IMR-90 (cell line): ENCODE data around the gene LRSAM1. TPM values are rescaled to one million over a fixed set of nuclear protein-coding genes. Genes with fewer than 3 reads are reported as not detected.

Source experiments
- ATAC-seq: fragments of 200-7000 bp; cut with Tn5 transposase; 2 replicates; pipeline ENCODE4 v1.9.1; 2020; ENCODE audit warnings: low read depth, mild to moderate bottlenecking, moderate library complexity
- BruUV-seq: library from RNA; stranded (reverse); fragments of 400-500 nt; replicated peaks from 2 replicates; lab custom pipeline; 2021; lab: Mats Ljungman, UMichigan
- CTCF ChIA-PET: fragments of 300-600 bp; formaldehyde crosslinking; extraction: SDS; loops from one replicate; lab custom pipeline; 2021; ENCODE audit warnings: antibody characterized with exemption; lab: Yijun Ruan, JAX
- POLR2A ChIA-PET: fragments of 300-600 bp; sonication (Branson Sonifier 250); formaldehyde crosslinking; loops from one replicate; lab custom pipeline; 2022; ENCODE audit warnings: antibody characterized with exemption; ENCODE audit not compliant: unreplicated experiment; lab: Charles Lee
- DNase-seq: peaks from one replicate; pipeline ENCODE4 v3.0.0; 2013
- H2AFZ ChIP-seq: replicated peaks from 2 replicates; pipeline ENCODE3; 2013; ENCODE audit warnings: low read length, mild to moderate bottlenecking; ENCODE audit not compliant: poor library complexity
- H2AK5ac ChIP-seq: 2 replicates; pipeline ENCODE4 v1.6.1; 2013; ENCODE audit warnings: low read depth, low read length, inconsistent platforms
- H2AK9ac ChIP-seq: replicated peaks from 2 replicates; pipeline ENCODE3; 2013; ENCODE audit warnings: mild to moderate bottlenecking, low read depth, low read length, moderate library complexity; ENCODE audit not compliant: poor library complexity
- H2BK120ac ChIP-seq: 2 replicates; pipeline ENCODE4 v1.6.1; 2013; ENCODE audit warnings: low read depth, low read length, inconsistent platforms
- H2BK15ac ChIP-seq: 3 replicates; pipeline ENCODE4 v1.6.1; 2013; ENCODE audit warnings: low read depth, low read length, inconsistent platforms
- H2BK20ac ChIP-seq: 2 replicates; pipeline ENCODE4 v1.6.1; 2013; ENCODE audit warnings: low read depth, mild to moderate bottlenecking, inconsistent platforms, low read length, moderate library complexity
- H2BK5ac ChIP-seq: 2 replicates; pipeline ENCODE4 v1.6.1; 2013; ENCODE audit warnings: mild to moderate bottlenecking, low read depth, low read length, inconsistent platforms; ENCODE audit not compliant: poor library complexity, severe bottlenecking
- H3K14ac ChIP-seq: replicated peaks from 2 replicates; pipeline ENCODE4 v1.6.1; 2013; ENCODE audit warnings: low read depth, low read length, inconsistent platforms
- H3K18ac ChIP-seq: 2 replicates; pipeline ENCODE4 v1.6.1; 2013; ENCODE audit warnings: low read depth, low read length, control low read depth
- H3K23ac ChIP-seq: 2 replicates; pipeline ENCODE4 v1.6.1; 2013; ENCODE audit warnings: low read depth, low read length, inconsistent platforms
- H3K27ac ChIP-seq: 2 replicates; pipeline ENCODE4 v1.5.1; 2013; ENCODE audit warnings: mild to moderate bottlenecking, control low read depth, low read length; ENCODE audit not compliant: insufficient read depth
- H3K27me3 ChIP-seq: 2 replicates; pipeline ENCODE4 v1.6.1; 2013; ENCODE audit warnings: low read length; ENCODE audit not compliant: control insufficient read depth, insufficient read depth
- H3K36me3 ChIP-seq: 2 replicates; pipeline ENCODE4 v1.6.1; 2013; ENCODE audit warnings: low read length, mixed read lengths; ENCODE audit not compliant: control insufficient read depth, insufficient read depth
- H3K4ac ChIP-seq: 2 replicates; pipeline ENCODE4 v1.6.1; 2013; ENCODE audit warnings: low read depth, low read length, inconsistent platforms
- H3K4me1 ChIP-seq: 2 replicates; pipeline ENCODE4 v1.6.1; 2013; ENCODE audit warnings: low read length, mixed read lengths; ENCODE audit not compliant: control insufficient read depth, insufficient read depth
- H3K4me2 ChIP-seq: 2 replicates; pipeline ENCODE4 v1.6.1; 2013; ENCODE audit warnings: low read depth, mild to moderate bottlenecking, control low read depth, low read length, moderate library complexity
- H3K4me3 ChIP-seq: 2 replicates; pipeline ENCODE4 v1.5.1; 2013; ENCODE audit warnings: low read depth, mild to moderate bottlenecking, control low read depth, low read length, moderate library complexity; ENCODE audit not compliant: insufficient read depth
- H3K56ac ChIP-seq: 2 replicates; pipeline ENCODE4 v1.6.1; 2013; ENCODE audit warnings: low read length, inconsistent platforms; ENCODE audit not compliant: insufficient read depth; ENCODE audit errors: extremely low read depth
- H3K79me1 ChIP-seq, 2 experiments: 2 replicates each; pipeline ENCODE4 v1.6.1; 2013; ENCODE audit warnings: low read length in 2 of 2, inconsistent platforms in 1 of 2, low read depth in 1 of 2
- H3K9ac ChIP-seq: 2 replicates; pipeline ENCODE4 v1.6.1; 2013; ENCODE audit warnings: low read depth, low read length, control low read depth
- H3K9me1 ChIP-seq: 2 replicates; pipeline ENCODE4 v1.6.1; 2013; ENCODE audit warnings: low read length, inconsistent platforms; ENCODE audit not compliant: insufficient read depth
- H3K9me3 ChIP-seq: 2 replicates; pipeline ENCODE4 v1.6.1; 2013; ENCODE audit warnings: low read length; ENCODE audit not compliant: control insufficient read depth, insufficient read depth
- H4K20me1 ChIP-seq: 2 replicates; pipeline ENCODE4 v1.6.1; 2013; ENCODE audit warnings: low read length, inconsistent platforms; ENCODE audit not compliant: insufficient read depth
- H4K5ac ChIP-seq: 2 replicates; pipeline ENCODE4 v1.6.1; 2013; ENCODE audit warnings: mild to moderate bottlenecking, low read depth, low read length, control low read depth
- H4K8ac ChIP-seq, 2 experiments: 2 replicates each; pipeline ENCODE4 v1.6.1; 2013; ENCODE audit warnings: low read depth in 2 of 2, low read length in 2 of 2, control low read depth in 1 of 2, inconsistent platforms in 1 of 2
- H4K91ac ChIP-seq: 2 replicates; pipeline ENCODE4 v1.6.1; 2013; ENCODE audit warnings: low read depth, low read length, inconsistent platforms; ENCODE audit not compliant: insufficient read depth
- CHD1 ChIP-seq: IDR thresholded peaks from 2 replicates; pipeline ENCODE4 v1.6.1; 2012; ENCODE audit warnings: low read depth, low read length, improper control_type of control experiment
- FOS ChIP-seq: fragments of 150-350 bp; IDR thresholded peaks from 2 replicates; pipeline ENCODE4 v1.6.1; 2016; ENCODE audit warnings: low read depth, low read length
- MAFK ChIP-seq: IDR thresholded peaks from 2 replicates; pipeline ENCODE4 v1.6.1; 2012; ENCODE audit warnings: low read depth, low read length, improper control_type of control experiment
- MXI1 ChIP-seq: IDR thresholded peaks from 2 replicates; pipeline ENCODE4 v1.6.1; 2012; ENCODE audit warnings: low read depth, mild to moderate bottlenecking, low read length, moderate library complexity, borderline replicate concordance
- NFE2L2 ChIP-seq: fragments of 150-350 bp; IDR thresholded peaks from 2 replicates; pipeline ENCODE4 v1.6.1; 2016; ENCODE audit warnings: low read depth, mild to moderate bottlenecking, low read length
- POLR2A ChIP-seq: IDR thresholded peaks from 2 replicates; pipeline ENCODE4 v1.6.1; 2012; ENCODE audit warnings: mild to moderate bottlenecking, low read depth, low read length
- RAD21 ChIP-seq: IDR thresholded peaks from 2 replicates; pipeline ENCODE4 v1.6.1; 2012; ENCODE audit warnings: low read length, improper control_type of control experiment
- RFX5 ChIP-seq: IDR thresholded peaks from 2 replicates; pipeline ENCODE4 v1.8.0; 2012; ENCODE audit warnings: low read depth, mild to moderate bottlenecking, low read length, moderate library complexity
- USF2 ChIP-seq: fragments of 150-350 bp; IDR thresholded peaks from 2 replicates; pipeline ENCODE4 v1.6.1; 2017; ENCODE audit warnings: mild to moderate bottlenecking, antibody characterized with exemption, low read length, low read depth
- WGBS, 2 experiments: methylation state at CpG; one replicate each; pipeline versions ENCODE4 v1.1.5 to v1.1.7; 2013; ENCODE audit warnings: missing lambda C conversion rate in 2 of 2; ENCODE audit not compliant: insufficient read length in 1 of 2; ENCODE audit errors: extremely low coverage in 2 of 2; 5-methylcytosine and 5-hydroxymethylcytosine counted together
- dilution Hi-C: fragments of 300-500 bp; cut with HindIII; formaldehyde crosslinking; loops from one replicate; pipeline ENCODE4 v1.14.3; 2018; ENCODE audit warnings: low sequenced_read_pairs; ENCODE audit not compliant: unreplicated experiment
- in situ Hi-C: fragments of 300-500 bp; cut with MboI; formaldehyde crosslinking; loops from 3 replicates; pipeline ENCODE4 v1.14.3; 2019; ENCODE audit warnings: low sequenced_read_pairs, inconsistent platforms, mixed read lengths
- intact Hi-C: fragments of 100-400 bp; cut with micrococcal nuclease; formaldehyde crosslinking; loops from 2 replicates; pipeline ENCODE4 v1.10.0; 2022
- polyA plus RNA-seq, 3 experiments: library from polyadenylated mRNA; depleted of rRNA; stranded (reverse); fragments of >200 nt; gene quantifications; 2 replicates each; pipeline ENCODE4 v1.2.3, GENCODE V29; 2012; ENCODE audit warnings: low replicate concordance in 1 of 3
- total RNA-seq: library from RNA; depleted of rRNA; stranded (reverse); fragments of >200 nt; gene quantifications from 2 replicates; pipeline ENCODE4 v1.2.3, GENCODE V29; 2012

LRSAM1 gene
- total and polyA plus RNA-seq, 2 of the 4 experiments (the other 2 are of a cell fraction), result 3.0 to 9.3 TPM

DNA sequence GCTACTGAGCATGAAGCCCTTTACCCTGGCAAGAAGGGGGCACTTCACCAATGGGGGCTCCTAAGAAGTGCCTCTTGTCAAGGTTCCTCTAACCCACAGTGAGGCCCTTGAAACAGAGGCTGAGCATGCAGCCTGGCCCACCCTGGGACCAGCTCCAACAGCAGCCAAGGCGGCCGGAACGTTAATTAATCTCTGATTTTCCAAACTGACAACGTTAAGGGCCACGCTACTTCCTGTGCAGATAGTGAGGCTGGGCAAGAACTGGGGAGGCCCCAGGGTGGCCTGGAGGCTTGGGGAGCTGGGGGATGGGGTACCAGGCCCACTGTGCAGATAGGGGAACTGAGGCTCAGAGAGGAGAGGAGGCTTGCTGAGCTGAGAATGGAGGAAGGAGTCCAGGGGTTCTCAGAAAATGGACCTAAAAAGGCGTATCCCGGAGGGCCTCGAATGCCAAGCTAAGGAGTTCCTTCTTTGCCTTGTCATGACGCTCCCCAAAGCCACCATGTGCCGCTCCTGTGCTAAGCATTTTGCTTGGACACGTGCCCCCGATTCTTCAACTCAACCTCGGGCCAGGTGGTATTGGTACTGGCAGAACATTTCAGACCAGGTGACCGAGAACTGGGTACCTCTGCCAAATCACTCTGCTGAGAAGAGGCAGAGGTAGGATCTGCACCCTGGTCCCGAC lies 88.8 kb downstream of the LRSAM1 start:
- peaks cover 10 to 79% of the 10 kb centered on the region in 2 experiments; a peak in 3 of 4 replicates for H3K79me1 ChIP-seq
- dilution Hi-C loops (no loop called here), in situ Hi-C loops (no loop called here), intact Hi-C loops (no loop called here)
- ChIA-PET CTCF (no interaction called here), POLR2A (no interaction called here)
- H4K20me1 ChIP-seq, result peaks cover 93% of the 10 kb centered on the region
- peak overlapping the region; percentile 51 for H3K18ac ChIP-seq
- H2BK5ac ChIP-seq, result peak overlapping the region; percentile 84
- H3K4me3 ChIP-seq, result no peak overlapping the region
- peaks cover 78% of the 10 kb centered on the region for H3K4me1 ChIP-seq
- H3K23ac ChIP-seq, result peak overlapping the region; percentile 91
- no peaks in the 10 kb centered on the region for H3K9me3 ChIP-seq
- H2BK15ac ChIP-seq, result peak overlapping the region; percentile 50; the same call in 2 of the 3 replicates
- H3K14ac ChIP-seq, result peak overlapping the region; percentile 61
- H3K27ac ChIP-seq, result peak overlapping the region; percentile 86
- H3K56ac ChIP-seq, result peak overlapping the region; percentile 1; the same call in 1 of the 2 replicates
- peak overlapping the region; percentile 93 for H2BK120ac ChIP-seq
- DNase-seq (no peak), ATAC-seq (no peak)
- H3K9me1 ChIP-seq, result peaks cover 43% of the 10 kb centered on the region
- 72% methylated on average over 10 of the region's 15 CpGs; no CpG with 5 or more reads in 1 of the 2 experiments for WGBS, 2 experiments
- peak overlapping the region; percentile 88 for H2AK5ac ChIP-seq
- H3K9ac ChIP-seq, result no peak overlapping the region
- TF ChIP-seq NFE2L2 (no peak), MXI1 (no peak), RFX5 (no peak), POLR2A (no peak), USF2 (no peak), RAD21 (no peak), FOS (no peak), MAFK (no peak), CHD1 (no peak)
- peak overlapping the region; percentile 96 for H4K91ac ChIP-seq
- peak overlapping the region; percentile 86 for H2BK20ac ChIP-seq
- H3K36me3 ChIP-seq, result peaks cover 38% of the 10 kb centered on the region
- H4K8ac ChIP-seq, result peak overlapping the region in 1 of 2 experiments; percentile 83; a peak in 3 of 4 replicates
- H2AFZ ChIP-seq, result no peak overlapping the region
- H3K4me2 ChIP-seq, result peak overlapping the region; percentile 51
- H4K5ac ChIP-seq, result peak overlapping the region; percentile 23; the same call in 1 of the 2 replicates
- H3K4ac ChIP-seq, result peak overlapping the region; percentile 95
- peak overlapping the region; percentile 96 for H2AK9ac ChIP-seq
- no TSS peak for BruUV-seq
- no peaks in the 10 kb centered on the region for H3K27me3 ChIP-seq
